ELF-1 (cell line): ENCODE measurements around the gene STK32C.
"Not testable (repeated sequence)": the region's sequence is repeated elsewhere in the genome, so short reads cannot be mapped to it uniquely, and the experiment has no call there.

Source experiments
- DNase-seq: peaks from one replicate; pipeline ENCODE4 v3.0.0-alpha.2; 2016; ENCODE audit warnings: low read depth, low spot score

The STK32C gene

GRCh38 chr10:132169031-132169765 lies 138.6 kb downstream of the STK32C start:
- DNase-seq, result no peak

DNA sequence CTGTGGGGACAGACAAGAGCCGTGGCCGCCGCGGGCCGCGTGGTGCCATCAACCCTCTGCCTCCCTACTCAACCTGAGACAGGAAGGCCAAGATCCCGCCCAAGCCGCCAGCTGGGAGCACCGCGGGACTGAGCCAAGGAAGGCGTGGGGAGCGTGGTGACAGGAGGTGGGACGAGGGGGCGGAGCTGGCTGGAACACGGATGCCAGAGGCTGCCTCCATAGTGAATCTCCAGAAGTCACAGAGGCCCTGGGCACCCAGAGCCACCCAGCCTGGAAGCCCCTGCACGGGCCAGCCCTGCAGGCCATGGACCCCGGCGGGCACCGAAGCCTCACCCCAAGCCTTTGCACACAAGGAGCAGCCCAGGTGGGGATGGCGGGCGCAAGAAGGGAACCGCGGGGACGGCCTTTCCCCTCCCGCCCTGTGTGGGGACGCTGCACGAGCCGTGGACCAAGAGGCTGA lies 139.1 kb downstream of the STK32C start:
- no peak for DNase-seq

- DNase-seq, result no peak
These were observed 139.8 kb downstream of the STK32C start for GRCh38 chr10:132167976-132168375.

GRCh38 chr10:132167041-132167674 lies 140.6 kb downstream of the STK32C start:
- DNase-seq, result no peak

- no peak for DNase-seq
These were observed 141.4 kb downstream of the STK32C start for GRCh38 chr10:132166216-132166950.

- no peak for DNase-seq
These were observed 142.3 kb downstream of the STK32C start for GRCh38 chr10:132165416-132165980.

GRCh38 chr10:132164761-132165278 lies 142.9 kb downstream of the STK32C start:
- peak; percentile 34 for DNase-seq

DNA sequence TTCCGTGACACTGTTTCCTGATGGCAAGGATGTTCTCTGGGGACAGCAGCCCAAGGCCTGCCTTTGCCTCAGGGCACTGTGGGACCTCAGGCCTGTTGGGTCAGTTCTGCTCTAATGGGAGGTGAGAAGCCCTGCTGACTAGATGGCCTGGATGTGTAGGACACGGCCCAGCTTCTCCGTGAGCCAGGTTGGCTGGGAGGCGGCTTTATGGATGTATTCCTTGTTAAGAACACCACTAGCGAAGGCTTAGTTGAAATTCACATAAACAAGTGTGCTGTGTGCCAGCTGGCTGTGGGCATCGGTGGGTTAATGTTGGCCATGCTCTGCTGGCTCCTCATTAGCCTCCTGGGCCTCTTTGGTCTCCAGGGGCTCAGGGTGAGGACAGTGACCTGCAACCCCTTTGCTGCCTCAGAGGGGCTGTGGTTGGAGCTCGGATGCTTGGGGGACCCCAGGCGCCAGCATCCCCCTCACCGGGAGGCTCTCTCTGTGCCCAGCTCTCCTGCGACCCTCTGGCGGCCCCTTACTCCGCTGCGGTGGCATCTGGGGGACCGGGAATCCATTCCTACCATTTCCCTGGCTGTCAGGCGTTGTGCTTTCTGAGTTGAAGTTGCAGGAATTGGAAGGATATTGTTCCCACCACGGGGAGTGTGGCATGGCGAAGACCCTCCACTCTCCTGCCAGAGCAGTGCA lies 143.8 kb downstream of the STK32C start:
- DNase-seq, result no peak

GRCh38 chr10:132163278-132163765 lies 144.4 kb downstream of the STK32C start:
- DNase-seq, result peak; percentile 93

GRCh38 chr10:132162590-132163277 lies 145.0 kb downstream of the STK32C start:
- no peak for DNase-seq

DNA sequence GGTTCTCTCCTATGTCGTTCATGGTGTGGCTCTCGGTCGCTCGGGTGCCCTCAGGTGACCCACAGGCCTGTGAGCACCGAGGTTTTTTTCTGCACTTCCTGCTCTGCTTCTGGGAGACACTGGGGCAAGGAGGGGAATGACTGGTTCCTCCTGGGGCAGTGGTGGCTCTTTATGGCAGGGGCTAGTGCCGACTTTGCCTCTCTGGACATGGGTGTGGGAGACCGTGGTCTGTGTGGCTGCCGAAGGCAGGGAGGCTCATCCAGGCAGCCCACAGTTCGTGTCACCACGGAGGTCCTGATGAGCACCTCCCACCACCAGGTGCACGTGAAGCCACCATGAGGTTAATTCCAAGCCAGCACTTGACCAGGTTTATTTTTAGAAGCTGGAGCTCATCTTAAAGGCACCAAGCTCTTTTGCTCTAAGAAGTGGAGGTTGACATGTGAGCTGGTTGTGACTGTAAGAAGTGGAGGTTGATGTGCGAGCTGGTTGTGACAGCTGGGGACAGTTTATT lies 145.7 kb downstream of the STK32C start:
- DNase-seq, result no peak

- DNase-seq, result not testable (repeated sequence)
These were observed 146.7 kb downstream of the STK32C start for GRCh38 chr10:132160834-132161622.

DNA sequence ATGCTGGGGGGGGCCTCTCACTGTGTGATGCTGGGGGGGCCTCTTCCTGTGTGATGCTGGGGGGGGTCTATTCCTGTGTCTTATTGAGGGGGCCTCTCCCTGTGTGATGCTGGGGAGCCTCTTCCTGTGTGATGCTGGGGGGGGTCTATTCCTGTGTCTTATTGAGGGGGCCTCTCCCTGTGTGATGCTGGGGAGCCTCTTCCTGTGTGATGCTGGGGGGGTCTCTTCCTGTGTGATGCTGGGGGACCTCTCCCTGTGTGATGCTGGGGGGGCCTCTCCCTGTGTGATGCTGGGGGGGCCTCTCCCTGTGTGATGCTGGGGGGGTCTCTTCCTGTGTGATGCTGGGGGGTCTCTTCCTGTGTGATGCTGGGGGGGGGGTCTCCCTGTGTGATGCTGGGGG lies 147.5 kb downstream of the STK32C start:
- DNase-seq, result not testable (repeated sequence)

- DNase-seq, result not testable (repeated sequence)
These were observed 148.2 kb downstream of the STK32C start for GRCh38 chr10:132159302-132160230.

DNA sequence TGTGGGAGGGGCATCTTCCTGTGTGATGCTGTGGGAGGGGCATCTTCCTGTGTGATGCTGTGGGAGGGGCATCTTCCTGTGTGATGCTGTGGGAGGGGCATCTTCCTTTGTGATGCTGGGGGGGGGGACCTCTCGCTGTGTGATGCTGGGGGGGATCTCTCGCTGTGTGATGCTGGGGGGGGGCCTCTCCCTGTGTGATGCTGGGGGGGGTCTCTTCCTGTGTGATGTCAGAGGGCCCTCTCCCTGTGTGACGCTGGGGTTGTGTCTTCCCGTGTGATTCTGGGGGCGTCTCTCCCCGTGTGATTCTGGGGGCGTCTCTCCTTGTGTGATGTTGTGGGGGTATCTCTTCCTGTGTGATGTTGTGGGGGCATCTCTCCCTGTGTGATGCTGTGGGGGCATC lies 148.9 kb downstream of the STK32C start:
- no peak for DNase-seq

DNA sequence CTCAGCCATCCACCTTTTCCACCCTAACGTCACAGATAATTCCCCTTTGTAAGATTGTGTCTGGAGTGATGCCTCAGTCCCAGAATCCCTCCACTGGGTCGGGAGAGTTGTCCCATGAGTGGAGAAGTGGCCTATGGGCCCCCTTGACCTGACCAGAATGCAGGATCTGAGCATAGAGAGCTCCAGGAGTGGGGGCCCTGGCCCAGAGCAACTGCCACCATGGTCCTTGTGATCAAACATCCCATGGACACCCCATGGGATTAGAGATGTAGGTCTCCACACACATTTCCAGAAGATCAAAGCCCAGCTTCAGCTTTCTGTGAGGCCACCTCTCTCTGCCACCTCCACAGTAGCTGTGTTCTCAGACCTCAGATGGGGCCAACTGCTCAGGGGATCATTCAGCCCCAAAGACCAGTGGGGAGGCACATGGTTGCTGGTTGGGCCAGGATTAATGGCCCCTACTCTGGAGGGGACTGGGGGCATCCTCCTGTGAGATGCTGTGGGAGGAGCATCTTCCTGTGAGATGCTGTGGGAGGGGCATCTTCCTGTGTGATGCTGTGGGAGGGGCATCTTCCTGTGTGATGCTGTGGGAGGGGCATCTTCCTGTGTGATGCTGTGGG lies 149.5 kb downstream of the STK32C start:
- DNase-seq, result no peak
